Mucosa of rectum (tissue), 2 donors: ENCODE results near the gene ARFGAP3.

Source experiments
- H3K27ac ChIP-seq, 2 donors: one replicate each; pipeline ENCODE4 v1.7.0; 2013; ENCODE audit warnings: inconsistent platforms in 2 of 2, low read depth in 2 of 2, low read length in 2 of 2
- H3K27me3 ChIP-seq, 2 donors: one replicate each; pipeline ENCODE4 v1.7.0; 2013; ENCODE audit warnings: low read length in 2 of 2; ENCODE audit not compliant: control insufficient read depth in 2 of 2, insufficient read depth in 2 of 2
- H3K36me3 ChIP-seq, 2 donors: one replicate each; pipeline ENCODE4 v1.7.0; 2013; ENCODE audit warnings: low read length in 2 of 2; ENCODE audit not compliant: control insufficient read depth in 2 of 2, insufficient read depth in 2 of 2
- H3K4me1 ChIP-seq, 2 donors: one replicate each; pipeline ENCODE4 v1.7.0; 2013; ENCODE audit warnings: low read length in 2 of 2, mild to moderate bottlenecking in 1 of 2; ENCODE audit not compliant: control insufficient read depth in 2 of 2, insufficient read depth in 2 of 2
- H3K4me3 ChIP-seq, 2 donors: one replicate each; pipeline ENCODE4 v1.7.0; 2013; ENCODE audit warnings: low read length in 2 of 2
- H3K9ac ChIP-seq, 2 donors: one replicate each; pipeline ENCODE4 v1.7.0; 2013; ENCODE audit warnings: low read length in 2 of 2, low read depth in 1 of 2, mild to moderate bottlenecking in 1 of 2
- H3K9me3 ChIP-seq, 2 donors: one replicate each; pipeline ENCODE4 v1.7.0; 2013; ENCODE audit warnings: low read length in 2 of 2; ENCODE audit not compliant: control insufficient read depth in 2 of 2
- donor health status: healthy.
- donor health status: Normal muscosa, but diverticular disease.

The ARFGAP3 gene

DNA sequence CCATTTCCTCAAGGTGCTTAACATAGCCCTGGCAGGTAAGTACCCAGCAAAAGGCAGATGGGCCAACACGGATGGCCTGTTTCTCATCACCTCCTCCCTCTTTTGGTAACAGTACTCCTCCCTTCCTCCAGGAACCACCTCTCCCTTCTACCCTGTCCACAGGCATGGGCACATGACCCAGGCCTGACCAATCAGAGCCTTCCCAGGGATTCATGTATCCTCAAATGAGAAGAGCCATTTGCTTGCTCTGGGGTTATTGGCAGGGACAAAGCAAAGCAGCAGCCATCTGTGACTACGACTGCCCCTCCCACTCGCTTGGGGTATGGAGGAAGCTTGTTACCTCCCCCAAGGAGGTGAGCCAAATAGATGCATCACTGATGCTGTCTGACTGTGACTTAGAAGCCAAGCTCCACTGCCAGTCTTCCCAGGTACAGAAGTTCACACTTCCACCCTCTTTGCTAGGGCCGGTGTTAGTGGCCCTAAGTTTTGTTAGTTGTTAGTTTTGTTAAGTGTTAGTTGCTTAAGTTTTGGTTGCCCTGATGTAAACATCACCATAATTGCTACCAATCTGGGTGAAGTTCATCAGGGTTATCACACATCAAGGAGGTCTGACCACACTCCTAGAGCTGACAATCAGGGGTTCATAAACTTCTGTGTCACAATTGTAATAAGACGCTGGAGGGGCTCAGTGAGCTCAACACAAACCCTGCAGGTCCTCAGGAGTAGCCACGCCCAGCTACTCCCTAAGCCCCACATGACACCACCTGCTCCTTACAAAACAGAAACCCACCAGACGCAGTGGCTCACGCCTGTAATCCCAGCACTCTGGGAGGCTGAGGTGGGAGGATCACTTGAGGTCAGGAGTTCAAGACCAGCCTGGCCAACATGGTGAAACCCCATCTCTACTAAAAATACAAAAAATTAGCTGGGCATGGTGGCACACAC lies 57.3 kb downstream of the ARFGAP3 start:
- Histone ChIP-seq H3K9ac (no peak overlapping the region), H3K4me3 (no peak overlapping the region), H3K27ac (no peak overlapping the region), H3K4me1 (no peaks in the 10 kb centered on the region), H3K27me3 (no peaks in the 10 kb centered on the region), H3K9me3 (no peaks in the 10 kb centered on the region), H3K36me3 (peaks cover 28 to 45% of the 10 kb centered on the region in 2 donors)

DNA sequence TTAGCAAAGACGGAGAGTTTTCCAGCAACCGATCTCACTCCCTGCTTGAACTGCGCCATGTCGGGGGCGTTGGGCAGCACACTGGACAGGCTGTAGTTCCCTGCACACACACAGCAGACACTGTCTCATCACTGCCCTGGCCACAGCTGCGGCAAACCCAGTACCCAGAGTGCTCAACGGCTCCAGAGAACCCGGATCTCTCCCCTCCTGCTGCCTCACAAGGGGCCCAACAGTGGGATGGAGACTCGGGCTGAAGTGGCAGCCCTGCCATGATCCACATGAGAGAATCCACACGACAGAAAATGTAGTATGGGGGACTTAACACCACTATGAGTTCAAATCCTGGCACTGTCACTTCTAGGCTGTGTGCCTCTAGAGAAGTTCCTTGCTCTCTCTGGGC lies 58.0 kb downstream of the ARFGAP3 start:
- H3K27ac ChIP-seq = no peak overlapping the region
- no peaks in the 10 kb centered on the region for H3K27me3 ChIP-seq
- no peaks in the 10 kb centered on the region for H3K9me3 ChIP-seq
- no peaks in the 10 kb centered on the region for H3K4me1 ChIP-seq
- no peak overlapping the region for H3K4me3 ChIP-seq
- peaks cover 28 to 45% of the 10 kb centered on the region in 2 donors for H3K36me3 ChIP-seq
- no peak overlapping the region for H3K9ac ChIP-seq

DNA sequence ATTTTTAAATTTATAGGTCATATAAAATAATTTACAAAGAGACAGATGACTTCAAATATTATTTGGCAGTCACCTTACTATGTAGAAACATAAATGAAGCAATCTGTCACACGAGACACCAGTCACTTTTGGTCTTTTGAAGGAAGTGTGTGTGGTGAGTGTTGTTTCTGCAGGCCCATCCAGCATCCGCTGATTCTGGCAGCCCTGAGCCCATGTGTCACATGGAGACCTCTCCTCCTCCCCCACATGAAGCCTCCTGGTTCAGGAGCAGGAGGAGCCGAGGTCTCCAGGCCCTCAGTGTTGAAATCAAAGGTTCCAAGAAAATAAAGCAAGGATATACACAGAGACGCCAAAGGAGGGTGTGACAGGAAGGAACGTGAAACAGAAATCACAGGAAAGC lies 60.1 kb downstream of the ARFGAP3 start:
- Histone ChIP-seq H3K9ac (no peak overlapping the region), H3K4me3 (no peak overlapping the region), H3K27ac (no peak overlapping the region), H3K4me1 (peaks cover 0 to 3% of the 10 kb centered on the region in 2 donors), H3K36me3 (peaks cover 22 to 38% of the 10 kb centered on the region in 2 donors), H3K9me3 (no peaks in the 10 kb centered on the region), H3K27me3 (no peaks in the 10 kb centered on the region)

DNA sequence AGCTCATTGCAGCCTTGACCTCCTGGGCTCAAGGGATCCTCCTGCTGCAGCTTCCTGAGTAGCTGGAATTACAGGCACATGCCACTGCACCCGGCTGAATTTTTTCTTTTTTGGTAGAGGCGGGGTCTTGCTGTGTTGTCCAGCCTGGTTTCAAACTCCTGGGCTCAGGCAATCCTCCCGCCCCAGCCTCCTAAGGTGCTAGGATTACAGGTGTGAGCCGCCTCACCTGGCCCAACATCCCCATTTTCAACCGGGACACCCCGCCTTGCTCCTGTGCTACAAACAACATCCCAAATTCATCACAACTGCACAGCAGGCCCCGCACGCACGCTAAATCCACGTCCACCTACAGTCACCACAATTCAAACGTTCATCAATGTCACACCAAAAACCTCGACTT lies 61.0 kb downstream of the ARFGAP3 start:
- H3K27me3 ChIP-seq = no peaks in the 10 kb centered on the region
- peaks cover 0 to 5% of the 10 kb centered on the region in 2 donors for H3K4me1 ChIP-seq
- no peak overlapping the region for H3K27ac ChIP-seq
- H3K36me3 ChIP-seq = peaks cover 22 to 34% of the 10 kb centered on the region in 2 donors
- no peak overlapping the region for H3K4me3 ChIP-seq
- H3K9me3 ChIP-seq = no peaks in the 10 kb centered on the region
- no peak overlapping the region for H3K9ac ChIP-seq

DNA sequence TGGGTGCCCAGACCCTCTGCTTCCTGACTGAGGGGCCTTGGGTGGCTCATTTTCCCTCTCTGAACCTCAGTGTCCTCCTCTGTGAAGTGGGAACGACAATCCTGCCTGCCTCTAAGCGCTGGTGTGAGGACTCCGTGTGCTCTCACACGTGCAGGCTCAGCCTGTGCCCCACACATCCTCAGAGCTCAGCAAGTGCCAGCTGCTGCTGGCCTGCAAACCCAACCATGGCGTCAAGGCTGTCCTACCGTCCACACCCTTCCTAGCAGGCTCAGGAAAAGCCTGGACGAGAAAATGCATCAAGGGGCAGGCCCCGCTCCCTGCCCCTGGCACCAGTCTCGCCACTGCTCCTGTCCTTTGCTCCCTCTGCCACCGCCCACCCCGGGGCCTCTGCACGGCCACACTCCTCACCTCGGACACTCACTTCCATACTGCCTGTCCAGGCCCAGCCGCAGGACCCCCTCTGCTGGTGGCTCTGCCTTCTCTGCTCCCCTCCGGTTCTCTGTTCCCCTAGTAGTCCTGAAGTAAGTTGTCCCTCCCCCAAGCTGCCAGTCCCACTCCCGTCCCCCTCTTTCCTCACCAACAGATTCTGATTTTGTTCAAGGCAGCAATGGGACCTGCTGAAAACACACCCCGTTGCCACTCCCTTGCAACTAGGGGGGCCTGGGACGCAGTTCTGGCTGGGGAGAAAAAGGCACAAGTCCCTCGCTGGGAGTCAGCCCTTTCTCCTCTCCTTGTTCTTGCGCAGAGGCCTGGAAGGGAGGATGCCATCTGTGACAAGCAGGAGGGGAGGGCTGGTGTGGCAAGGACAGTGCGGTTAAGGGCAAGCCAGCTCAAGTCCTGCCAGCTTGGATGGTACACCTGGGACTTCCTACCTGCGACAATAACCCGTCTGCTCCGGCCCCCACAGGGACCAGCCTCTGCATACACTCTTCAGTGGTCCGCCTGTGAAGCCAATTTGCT lies 62.2 kb downstream of the ARFGAP3 start:
- Histone ChIP-seq H3K9me3 (no peaks in the 10 kb centered on the region), H3K36me3 (peaks cover 19 to 31% of the 10 kb centered on the region in 2 donors)

DNA sequence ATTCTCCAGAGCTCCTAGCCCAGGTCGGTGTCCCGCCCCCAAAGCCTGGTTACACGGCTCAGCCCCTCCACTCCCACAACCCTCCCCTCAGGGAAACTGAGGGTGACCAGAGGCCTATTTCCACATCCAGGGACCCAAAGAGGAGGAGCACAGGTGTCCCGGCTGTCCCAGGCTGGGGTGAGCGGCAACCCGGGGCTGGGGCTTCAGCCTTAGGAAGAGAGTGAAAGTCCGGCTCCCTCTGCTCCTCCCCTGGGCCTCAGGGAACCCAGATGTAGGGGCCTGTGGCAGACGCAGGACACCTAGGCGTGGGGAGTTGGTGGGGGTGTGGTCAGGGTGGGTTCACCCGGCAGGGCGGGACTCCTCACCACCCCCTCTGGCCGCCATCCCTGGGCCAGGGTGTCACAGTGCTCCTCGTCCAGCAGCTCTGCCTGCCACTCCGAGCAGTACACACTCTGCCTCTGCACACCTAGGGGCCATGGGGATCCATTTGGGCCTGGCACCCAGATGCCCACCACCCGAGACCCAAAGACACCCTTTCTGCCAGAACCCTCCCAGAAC lies 63.1 kb downstream of the ARFGAP3 start:
- Histone ChIP-seq H3K27ac (no peak overlapping the region), H3K9me3 (no peaks in the 10 kb centered on the region), H3K27me3 (no peaks in the 10 kb centered on the region), H3K36me3 (peaks cover 15 to 23% of the 10 kb centered on the region in 2 donors), H3K4me1 (peaks cover 0 to 5% of the 10 kb centered on the region in 2 donors), H3K9ac (no peak overlapping the region), H3K4me3 (no peak overlapping the region)

More for the DNA sequence above, 62.2 kb downstream of the ARFGAP3 start:
- Histone ChIP-seq H3K27ac (no peak overlapping the region), H3K4me1 (peaks cover 0 to 5% of the 10 kb centered on the region in 2 donors), H3K9ac (no peak overlapping the region), H3K4me3 (no peak overlapping the region), H3K27me3 (no peaks in the 10 kb centered on the region)

DNA sequence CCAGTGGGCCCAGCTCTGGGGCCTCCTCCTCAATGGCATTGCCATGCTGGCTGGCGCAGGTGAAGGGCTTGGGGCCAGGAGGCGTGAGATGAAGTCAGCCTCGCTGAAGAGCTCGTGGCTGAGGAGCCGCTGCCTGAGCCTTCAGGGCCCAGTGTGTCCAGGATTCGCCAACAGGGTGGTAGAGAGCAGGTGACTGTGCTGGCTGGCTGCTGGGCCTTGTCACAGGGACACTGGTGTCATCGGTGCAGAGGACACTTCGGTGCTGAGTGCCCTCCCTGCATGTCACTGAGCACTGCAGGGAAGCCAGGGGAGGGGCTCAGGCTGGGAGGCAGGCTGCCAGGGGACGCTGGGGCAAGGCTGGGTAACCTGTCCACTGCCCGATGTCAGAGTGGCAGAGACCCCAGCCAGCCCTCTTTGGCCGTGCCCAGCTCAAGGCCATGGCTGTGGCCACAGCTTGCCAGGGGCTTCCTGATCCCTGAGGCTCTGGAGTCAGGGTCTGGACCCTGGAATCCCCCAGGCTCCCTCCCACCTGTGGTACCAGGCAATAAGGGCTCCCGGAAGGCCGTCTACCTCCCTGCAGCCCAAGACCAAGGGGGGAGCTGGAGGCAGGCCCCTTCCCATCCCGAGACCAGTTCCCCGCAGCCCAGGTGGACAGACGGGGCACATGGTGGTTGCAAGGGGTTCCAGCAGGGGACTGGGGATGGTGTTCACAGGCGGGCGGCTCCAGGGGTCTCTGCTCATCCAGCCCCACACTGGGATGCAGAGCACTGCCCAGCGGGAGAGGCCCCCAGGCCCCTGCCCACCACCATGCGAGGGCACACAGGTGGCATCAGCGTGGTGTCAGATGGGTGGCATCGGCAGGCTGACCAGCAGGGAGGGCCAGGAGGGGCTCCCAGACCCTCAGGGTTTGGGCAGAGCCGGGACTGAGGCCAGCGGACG lies 63.9 kb downstream of the ARFGAP3 start:
- no peaks in the 10 kb centered on the region for H3K9me3 ChIP-seq
- H3K4me3 ChIP-seq = no peak overlapping the region
- H3K9ac ChIP-seq = no peak overlapping the region
- peaks cover 0 to 5% of the 10 kb centered on the region in 2 donors for H3K4me1 ChIP-seq
- no peak overlapping the region for H3K27ac ChIP-seq
- H3K27me3 ChIP-seq = no peaks in the 10 kb centered on the region
- peaks cover 11 to 19% of the 10 kb centered on the region in 2 donors for H3K36me3 ChIP-seq

DNA sequence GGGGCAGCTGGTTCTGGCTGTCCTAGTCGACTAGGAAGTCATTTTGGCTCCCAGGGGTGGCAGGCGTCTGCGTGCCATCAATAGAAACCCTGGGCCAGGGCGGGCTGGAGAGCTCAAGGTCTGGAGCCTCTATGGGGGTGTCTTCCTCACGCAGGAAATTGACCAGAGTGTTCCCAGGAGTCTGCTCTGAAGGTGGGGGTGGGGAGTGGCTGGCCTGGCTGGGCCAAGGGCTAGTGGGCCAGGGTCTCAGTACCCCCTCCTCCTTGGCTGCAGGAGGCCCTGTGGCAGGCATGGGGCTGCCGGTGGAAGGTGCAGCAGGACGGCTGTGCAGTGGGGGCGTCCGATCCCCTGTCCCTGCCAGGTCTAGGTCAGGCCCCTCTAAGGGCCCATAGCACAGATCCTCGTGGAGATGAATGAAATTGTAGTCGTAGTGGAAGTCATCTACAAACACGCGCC lies 64.6 kb downstream of the ARFGAP3 start:
- peaks cover 0 to 5% of the 10 kb centered on the region in 2 donors for H3K4me1 ChIP-seq

More for the DNA sequence above, 64.6 kb downstream of the ARFGAP3 start:
- Histone ChIP-seq H3K27me3 (no peaks in the 10 kb centered on the region), H3K9me3 (no peaks in the 10 kb centered on the region), H3K9ac (no peak overlapping the region), H3K36me3 (peaks cover 5 to 12% of the 10 kb centered on the region in 2 donors), H3K27ac (peak overlapping the region in 1 of 2 donors; percentile 62), H3K4me3 (no peak overlapping the region)
